Embryonic facial prominence (tissue), 1 donor: ENCODE data around the gene AKAP1.

Experiments used
- DNase-seq: peaks from one replicate; pipeline ENCODE4 v3.0.0-alpha.2; 2016; ENCODE audit errors: extremely low spot score

AKAP1 gene

GRCh38 chr17:57106107-57106835 lies 21.2 kb downstream of the AKAP1 start:
- DNase-seq: no peak

GRCh38 chr17:57106836-57107497 lies 21.9 kb downstream of the AKAP1 start:
- DNase-seq: no peak

DNA sequence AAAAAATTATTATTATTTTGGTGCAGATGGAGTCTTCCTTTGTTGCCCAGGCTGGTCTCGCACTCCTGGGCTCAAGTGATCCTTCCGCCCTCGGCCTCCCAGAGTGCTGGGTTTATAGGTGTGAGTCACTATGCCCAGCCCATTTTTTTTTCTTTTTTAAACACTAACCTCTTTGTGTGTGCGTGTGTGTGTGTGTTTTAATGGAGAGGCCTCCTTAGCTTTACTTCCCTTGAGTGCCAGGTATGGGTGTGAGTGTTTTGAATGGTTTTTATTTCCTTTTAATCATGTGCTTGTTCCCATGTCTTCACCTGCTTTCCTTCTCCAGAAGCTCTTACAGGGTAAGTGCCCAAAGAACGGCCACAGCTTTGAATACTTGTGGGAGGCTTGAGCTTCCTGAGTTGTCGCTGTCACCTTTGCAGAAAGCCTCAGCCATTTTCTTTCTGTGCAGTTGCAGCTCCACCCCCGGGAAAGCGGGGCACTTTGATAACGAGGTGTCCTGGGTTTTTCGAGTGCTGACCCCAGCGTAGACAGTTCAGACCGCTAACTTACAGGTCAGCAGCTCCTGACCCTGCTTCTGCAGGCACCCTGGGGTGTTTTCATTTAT lies 22.6 kb downstream of the AKAP1 start:
- DNase-seq: no peak

GRCh38 chr17:57108671-57109392 lies 23.8 kb downstream of the AKAP1 start:
- DNase-seq: no peak

DNA sequence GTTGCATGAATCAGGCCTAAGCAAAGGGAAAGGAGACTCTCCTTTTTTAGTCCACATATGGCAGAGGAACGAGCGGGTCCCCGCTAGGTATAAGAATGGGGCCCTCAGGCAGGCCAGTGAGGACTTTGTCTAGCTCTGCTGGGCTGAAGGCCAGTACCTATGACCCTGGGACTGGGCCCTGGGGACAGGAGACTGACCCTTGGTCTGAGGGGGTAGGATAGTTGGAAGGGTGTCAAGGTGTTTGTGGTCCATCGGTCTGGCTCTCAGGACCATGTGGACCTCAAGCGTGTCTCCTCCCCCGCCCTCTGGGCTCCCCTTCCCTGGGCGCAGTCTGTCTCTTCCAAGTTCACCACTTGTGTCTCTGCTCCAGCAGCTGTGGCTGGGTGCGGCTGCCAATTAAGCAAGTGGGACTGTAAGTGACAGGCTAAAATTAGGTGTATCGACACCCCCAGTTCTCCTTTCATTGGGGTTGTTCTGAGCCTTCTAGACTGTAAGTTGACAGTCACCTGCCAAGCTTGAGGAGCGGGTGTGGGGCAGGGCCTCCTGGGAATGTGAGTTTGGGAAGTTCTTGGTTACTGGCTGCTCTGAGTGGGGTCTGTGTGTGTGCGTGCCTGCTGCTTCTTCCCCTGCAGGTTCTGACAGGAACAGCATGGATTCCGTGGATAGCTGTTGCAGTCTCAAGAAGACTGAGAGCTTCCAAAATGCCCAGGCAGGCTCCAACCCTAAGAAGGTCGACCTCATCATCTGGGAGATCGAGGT lies 24.5 kb downstream of the AKAP1 start:
- DNase-seq: no peak

- DNase-seq: no peak
Observed at GRCh38 chr17:57110152-57110542, 25.1 kb downstream of the AKAP1 start.

DNA sequence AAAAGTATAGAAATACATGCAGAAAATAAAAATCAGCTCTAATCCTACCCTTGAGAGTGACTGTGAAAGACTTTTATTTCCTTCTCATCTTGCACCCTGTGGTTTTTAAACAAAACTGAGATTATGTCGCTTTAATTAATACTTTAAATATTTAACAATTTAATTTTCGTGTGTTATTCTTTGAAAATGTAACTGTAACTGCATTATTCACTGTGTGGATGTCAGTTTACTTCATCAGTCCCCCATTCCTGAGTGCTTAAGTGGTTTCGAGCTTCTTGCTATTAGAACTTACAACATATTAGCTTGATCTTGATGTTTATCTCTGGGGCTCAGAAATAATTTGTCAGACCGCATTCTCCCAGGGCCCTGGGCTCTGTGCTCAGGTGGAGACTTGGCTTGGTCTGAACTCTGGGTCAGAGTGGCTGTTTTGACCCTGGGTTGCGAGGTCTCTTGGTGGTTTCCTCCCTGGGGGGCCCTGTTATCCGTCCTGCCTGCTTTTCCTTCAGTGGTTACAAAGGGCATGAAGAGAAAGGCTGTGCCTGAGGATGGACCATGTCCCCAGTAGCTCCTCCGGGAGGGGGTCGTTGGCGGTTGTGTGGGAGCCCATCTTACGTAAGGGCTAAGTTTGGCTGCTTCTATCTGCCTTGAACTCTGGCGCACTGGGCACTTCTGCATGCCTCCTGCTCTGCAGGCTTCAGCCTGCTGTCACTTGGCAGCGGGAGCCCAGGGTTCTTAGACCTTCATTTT lies 25.7 kb downstream of the AKAP1 start:
- no peak for DNase-seq

GRCh38 chr17:57111386-57111785 lies 26.3 kb downstream of the AKAP1 start:
- DNase-seq: no peak

DNA sequence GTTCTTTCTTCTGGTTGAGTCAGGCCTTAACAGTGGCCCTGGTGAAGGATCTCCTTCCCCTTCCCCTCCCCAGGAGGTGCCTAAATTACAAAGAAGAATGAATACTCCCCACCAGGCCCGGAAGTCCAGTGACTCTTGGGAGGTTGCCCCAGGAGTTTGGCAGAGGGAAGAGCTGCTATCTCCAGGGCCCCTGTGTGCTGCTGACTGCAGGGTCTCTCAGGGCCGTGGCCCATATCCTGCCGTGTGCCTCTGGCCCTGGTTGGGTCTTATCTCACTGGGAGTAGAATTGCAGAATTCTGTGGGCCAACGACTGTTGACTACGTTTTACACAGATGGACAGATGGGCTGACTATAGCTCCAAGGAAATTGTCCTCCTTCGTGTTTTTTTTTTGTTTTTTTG lies 28.0 kb downstream of the AKAP1 start:
- DNase-seq: no peak

GRCh38 chr17:57113656-57114055 lies 28.6 kb downstream of the AKAP1 start:
- DNase-seq: no peak

DNA sequence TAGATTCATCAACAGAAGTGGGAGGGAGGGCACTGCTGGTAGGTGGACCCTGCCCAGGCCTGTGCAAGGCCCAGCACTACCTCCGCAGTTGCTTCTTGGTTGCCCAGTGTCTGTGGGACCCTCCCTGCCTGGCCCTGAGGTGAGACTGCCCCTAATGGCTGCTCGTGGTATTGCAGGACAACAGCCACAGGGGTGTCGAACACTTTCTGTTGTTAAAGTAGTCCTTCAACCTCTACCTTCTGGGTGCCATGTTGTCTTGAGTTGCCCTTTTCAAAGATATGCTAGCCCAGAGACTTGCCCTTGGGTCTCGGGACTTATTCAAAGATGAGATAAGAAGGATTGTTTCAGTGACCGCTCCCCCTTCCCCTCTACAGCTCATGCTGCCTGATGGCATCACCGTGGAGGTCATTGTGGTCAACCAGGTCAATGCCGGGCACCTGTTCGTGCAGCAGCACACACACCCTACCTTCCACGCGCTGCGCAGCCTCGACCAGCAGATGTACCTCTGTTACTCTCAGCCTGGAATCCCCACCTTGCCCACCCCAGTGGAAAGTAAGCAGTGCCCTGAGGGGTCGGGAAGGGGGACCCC lies 29.1 kb downstream of the AKAP1 start:
- no peak for DNase-seq

DNA sequence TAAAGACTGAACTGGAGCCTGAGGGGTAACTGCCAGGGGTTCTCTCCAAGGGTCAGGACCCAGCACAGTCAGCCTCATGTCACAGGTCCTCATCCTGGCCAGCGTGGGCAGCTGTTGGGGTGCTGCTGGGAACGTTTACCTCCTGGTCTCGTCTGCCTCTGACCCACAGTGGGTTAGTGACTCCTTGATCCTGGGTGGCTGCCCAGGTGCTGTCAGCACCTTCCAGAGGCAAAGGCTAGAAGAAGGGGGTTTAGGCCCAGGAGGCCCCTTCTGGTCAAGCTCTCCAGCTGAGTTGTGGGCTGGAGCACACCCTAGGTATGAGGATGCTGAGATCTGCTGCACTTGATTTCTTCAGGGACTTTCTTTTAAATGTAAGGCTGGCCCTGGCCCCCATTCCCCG lies 30.3 kb downstream of the AKAP1 start:
- DNase-seq: no peak

DNA sequence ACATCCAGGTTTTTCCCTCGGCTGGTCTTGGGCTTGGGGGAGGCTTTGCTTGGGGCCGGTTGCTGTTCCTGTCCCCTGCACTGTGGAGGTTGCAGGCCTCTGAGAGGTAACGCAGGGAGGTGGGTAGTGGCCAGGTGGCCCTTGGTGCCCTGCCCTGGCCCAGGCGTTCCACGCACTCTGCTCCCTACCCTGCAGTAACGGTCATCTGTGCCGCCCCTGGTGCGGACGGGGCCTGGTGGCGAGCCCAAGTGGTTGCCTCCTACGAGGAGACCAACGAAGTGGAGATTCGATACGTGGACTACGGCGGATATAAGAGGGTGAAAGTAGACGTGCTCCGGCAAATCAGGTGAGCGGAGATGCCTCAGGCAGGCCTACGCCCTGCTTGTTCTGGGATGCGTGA lies 30.9 kb downstream of the AKAP1 start:
- DNase-seq: no peak

DNA sequence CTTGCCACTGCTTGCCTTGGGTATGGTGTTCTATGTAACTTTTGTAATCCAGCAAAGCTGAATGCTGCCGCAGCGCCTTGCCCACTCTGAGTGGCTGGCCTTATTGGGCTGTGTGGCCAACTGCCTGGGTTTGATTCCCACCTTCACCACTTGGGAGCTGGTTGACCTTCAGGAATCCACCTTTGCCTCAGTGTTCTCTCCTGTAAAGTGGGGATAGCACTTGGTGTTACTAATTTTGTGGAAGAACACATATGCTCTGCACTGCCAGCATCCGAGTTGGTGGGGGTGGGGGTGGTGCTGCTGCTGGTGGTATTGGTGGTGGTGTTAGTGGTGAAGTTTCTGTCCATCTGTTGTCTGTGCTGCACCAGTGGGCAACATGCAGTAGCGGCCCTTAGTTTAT lies 32.8 kb downstream of the AKAP1 start:
- no peak for DNase-seq

DNA sequence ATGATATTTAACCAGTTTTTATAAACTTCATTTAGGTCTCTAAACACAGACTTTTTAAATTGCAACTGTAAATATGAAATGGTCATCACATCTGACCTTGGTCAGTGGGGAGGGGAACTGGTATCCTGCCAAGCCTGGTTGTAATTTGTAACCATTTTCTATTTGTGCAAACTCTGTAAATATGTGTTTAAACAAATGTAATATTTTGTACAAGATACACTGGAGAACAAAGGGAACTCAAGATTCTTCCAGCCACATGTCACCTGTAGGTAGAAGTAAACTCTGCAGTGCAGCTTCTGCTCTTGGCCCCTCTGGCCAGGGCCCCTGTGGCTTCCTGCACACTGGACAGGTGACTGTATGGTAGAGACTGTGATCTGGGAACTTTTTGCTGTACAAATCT lies 35.8 kb downstream of the AKAP1 start:
- no peak for DNase-seq

DNA sequence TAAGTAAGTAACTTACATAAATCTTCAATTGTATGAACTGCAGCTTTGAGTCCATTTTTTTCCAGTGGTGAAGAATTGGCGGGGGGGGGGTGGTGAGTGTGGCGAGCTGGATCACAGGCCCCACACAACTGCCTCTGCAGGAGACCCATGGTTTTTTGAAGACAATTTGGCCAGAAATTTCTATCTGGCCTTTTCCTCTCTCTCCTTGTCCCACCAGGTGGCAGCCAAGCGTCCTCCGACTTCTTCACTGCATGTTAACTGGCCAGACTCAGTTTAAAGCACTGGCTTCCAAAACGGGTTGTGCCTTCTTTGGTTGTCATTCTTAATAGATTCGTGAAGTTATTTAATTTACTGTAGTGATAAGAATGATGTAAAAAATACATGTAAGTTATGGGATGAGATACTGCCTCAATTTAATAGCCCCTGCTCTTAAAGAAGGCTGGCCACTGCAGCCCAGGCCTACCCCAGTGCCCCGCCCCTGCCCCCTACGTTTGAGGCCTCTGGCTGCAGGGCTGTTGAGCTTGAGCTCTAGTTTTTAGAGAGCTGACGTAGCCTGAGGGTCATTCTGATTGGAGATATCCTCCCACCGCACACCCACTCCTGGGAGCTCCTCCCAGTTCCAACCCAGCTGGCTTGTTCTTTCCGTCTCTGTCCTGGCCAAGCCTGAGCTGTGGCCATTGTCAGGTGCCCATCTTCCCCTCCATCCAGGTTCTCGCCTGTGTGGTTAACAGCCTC lies 36.4 kb downstream of the AKAP1 start:
- DNase-seq: no peak

- DNase-seq: no peak
Observed at GRCh38 chr17:57124053-57124452, 39.0 kb downstream of the AKAP1 start.

DNA sequence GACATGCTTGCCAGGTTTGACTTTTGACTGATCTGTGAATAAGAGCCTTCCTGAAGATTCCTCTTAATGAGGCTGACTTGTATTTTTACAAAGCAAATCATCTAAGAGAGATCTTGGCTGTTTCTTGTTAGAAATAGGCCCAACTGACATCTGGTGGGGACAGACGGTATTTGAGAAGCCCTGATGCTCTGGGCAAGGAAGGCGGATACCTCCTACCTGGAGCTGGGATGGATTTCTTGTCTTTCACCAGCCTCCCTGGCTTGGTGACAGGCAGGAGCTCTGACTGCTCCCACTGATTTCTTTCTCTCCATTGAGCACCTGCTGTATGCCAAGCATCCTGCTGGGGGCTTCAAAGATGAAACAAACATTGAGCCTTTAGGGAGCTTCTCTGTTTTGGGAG lies 40.4 kb downstream of the AKAP1 start:
- DNase-seq: no peak

GRCh38 chr17:57125866-57126265 lies 40.8 kb downstream of the AKAP1 start:
- DNase-seq: no peak
